Glutamatergic neuron (in vitro differentiated cells): ENCODE results near the gene TNFRSF12A. TPM values are rescaled to one million over a fixed set of nuclear protein-coding genes. Genes with fewer than 3 reads are reported as not detected.
A peak's percentile ranks its signal among the peaks of the same experiment; 100 is the strongest.

Source experiments
- DNase-seq: peaks from one replicate; pipeline ENCODE4 v3.0.0; 2022
- H3K27ac Mint-ChIP-seq: one replicate; pipeline ENCODE4 v1.8.0; 2020; ENCODE audit warnings: mild to moderate bottlenecking, mixed read lengths, inconsistent platforms; ENCODE audit not compliant: unreplicated experiment
- H3K27me3 Mint-ChIP-seq: one replicate; pipeline ENCODE4 v1.8.0; 2020; ENCODE audit warnings: mild to moderate bottlenecking, moderate library complexity, mixed read lengths, inconsistent platforms; ENCODE audit not compliant: unreplicated experiment
- H3K36me3 Mint-ChIP-seq: one replicate; pipeline ENCODE4 v1.8.0; 2020; ENCODE audit warnings: mild to moderate bottlenecking, mixed read lengths, inconsistent platforms; ENCODE audit not compliant: unreplicated experiment
- H3K4me1 Mint-ChIP-seq: one replicate; pipeline ENCODE4 v1.8.0; 2020; ENCODE audit warnings: mild to moderate bottlenecking, low read depth, mixed read lengths, inconsistent platforms; ENCODE audit not compliant: unreplicated experiment
- H3K4me3 Mint-ChIP-seq: one replicate; pipeline ENCODE4 v1.8.0; 2020; ENCODE audit warnings: mild to moderate bottlenecking, mixed read lengths, inconsistent platforms; ENCODE audit not compliant: unreplicated experiment
- H3K9me3 Mint-ChIP-seq: one replicate; pipeline ENCODE4 v1.8.0; 2020; ENCODE audit warnings: mild to moderate bottlenecking, moderate library complexity, mixed read lengths, inconsistent platforms; ENCODE audit not compliant: unreplicated experiment
- CTCF ChIP-seq: fragments of 200-600 bp; sonication (generic); IDR thresholded peaks from one replicate; pipeline ENCODE4 v1.5.0; 2021; ENCODE audit not compliant: partially characterized antibody, unreplicated experiment
- long read RNA-seq: library from polyadenylated mRNA; unstranded; transcript quantifications from one replicate; pipeline ENCODE4 v2.0.0, GENCODE V29; 2020; ENCODE audit not compliant: unreplicated experiment
- total RNA-seq: library from RNA; stranded (reverse); fragmentation: NEBNext Ultra II Directional; extraction: Animal tissue kit (Norgen Biotek cat#: 25700); gene quantifications from one replicate; pipeline ENCODE4 v1.2.1, GENCODE V29; 2021; ENCODE audit not compliant: unreplicated experiment

The TNFRSF12A gene, protein sequence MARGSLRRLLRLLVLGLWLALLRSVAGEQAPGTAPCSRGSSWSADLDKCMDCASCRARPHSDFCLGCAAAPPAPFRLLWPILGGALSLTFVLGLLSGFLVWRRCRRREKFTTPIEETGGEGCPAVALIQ
- total RNA-seq, result 4.2 TPM
- long read RNA-seq, partial matches to known transcripts, result 1 of 5 reads
- long read RNA-seq, other reads (novel, unspliced or antisense), result 0 of 5 reads

DNA sequence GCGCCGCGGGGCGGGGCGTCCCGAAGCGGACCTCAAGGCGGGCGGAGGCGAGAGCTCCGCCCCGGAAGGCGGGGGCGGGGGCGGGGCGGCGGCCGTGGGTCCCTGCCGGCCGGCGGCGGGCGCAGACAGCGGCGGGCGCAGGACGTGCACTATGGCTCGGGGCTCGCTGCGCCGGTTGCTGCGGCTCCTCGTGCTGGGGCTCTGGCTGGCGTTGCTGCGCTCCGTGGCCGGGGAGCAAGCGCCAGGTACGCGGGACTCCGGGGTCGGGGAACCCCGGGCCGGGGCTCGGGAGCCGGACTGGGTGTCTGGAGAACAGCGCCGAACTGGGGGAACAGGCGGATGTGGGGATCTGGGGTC, at the start of gene TNFRSF12A:
Gene TNFRSF12A, plus strand, starts transcription at position 122 of the 357 bp plus-strand sequence. Its CDS starts 30 bp downstream, at position 152.
- peak within 1 kb of the TSS; percentile 87 for H3K4me3 Mint-ChIP-seq
- peaks cover 14% of the 10 kb centered on the region for H3K4me1 Mint-ChIP-seq
- H3K27me3 Mint-ChIP-seq, result peaks cover 14% of the 10 kb centered on the region
- H3K36me3 Mint-ChIP-seq, result no peaks in the 10 kb centered on the region
- peak; percentile 84 for DNase-seq
- H3K9me3 Mint-ChIP-seq, result peaks cover 2% of the 10 kb centered on the region
- peak within 1 kb of the TSS; percentile 75 for H3K27ac Mint-ChIP-seq
- no peak for TF ChIP-seq CTCF

- Mint-ChIP-seq H3K27me3 (peaks cover 8% of the 10 kb centered on the region), H3K36me3 (no peaks in the 10 kb centered on the region), H3K4me3 (peak overlapping the region; percentile 78), H3K9me3 (peaks cover 4% of the 10 kb centered on the region), H3K4me1 (peaks cover 11% of the 10 kb centered on the region), H3K27ac (no peak overlapping the region)
- no peak for TF ChIP-seq CTCF
- no peak for DNase-seq
Measured at GRCh38 chr16:2970563-2970962, 49.6 kb upstream of the TNFRSF12A start.

DNA sequence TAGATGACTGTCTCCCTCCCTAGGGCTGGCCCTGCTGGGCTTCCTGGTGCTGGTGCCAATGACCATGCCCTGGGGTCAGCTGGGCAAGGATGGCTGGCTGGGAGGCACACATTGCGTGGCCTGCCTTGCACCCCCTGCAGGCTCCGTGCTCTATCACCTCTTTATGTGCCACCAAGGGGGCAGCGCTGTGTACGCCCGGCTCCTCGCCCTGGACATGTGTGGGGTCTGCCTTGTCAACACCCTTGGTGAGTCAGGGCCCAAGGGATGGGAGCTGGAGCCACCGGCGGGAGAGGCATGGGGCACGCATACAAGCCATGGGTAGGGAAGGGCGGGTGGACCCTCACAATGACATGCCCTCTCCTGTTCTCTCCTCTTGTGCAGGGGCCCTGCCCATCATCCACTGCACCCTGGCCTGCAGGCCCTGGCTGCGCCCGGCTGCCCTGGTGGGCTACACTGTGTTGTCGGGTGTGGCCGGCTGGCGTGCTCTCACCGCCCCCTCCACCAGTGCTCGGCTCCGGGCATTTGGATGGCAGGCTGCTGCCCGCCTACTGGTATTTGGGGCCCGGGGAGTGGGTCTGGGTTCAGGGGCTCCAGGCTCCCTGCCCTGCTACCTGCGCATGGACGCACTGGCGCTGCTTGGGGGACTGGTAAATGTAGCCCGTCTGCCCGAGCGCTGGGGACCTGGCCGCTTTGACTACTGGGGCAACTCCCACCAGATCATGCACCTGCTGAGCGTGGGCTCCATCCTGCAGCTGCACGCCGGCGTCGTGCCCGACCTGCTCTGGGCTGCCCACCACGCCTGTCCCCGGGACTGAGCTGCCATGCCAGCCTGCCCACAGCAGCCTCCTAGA, 48.8 kb upstream of the TNFRSF12A start:
- Mint-ChIP-seq H3K4me3 (peak overlapping the region; percentile 78), H3K4me1 (peaks cover 11% of the 10 kb centered on the region), H3K27ac (no peak overlapping the region), H3K27me3 (peaks cover 8% of the 10 kb centered on the region), H3K9me3 (peaks cover 4% of the 10 kb centered on the region), H3K36me3 (no peaks in the 10 kb centered on the region)
- no peak for DNase-seq
- no peak for TF ChIP-seq CTCF

- no peak for DNase-seq
- H3K4me1 Mint-ChIP-seq, result peaks cover 11% of the 10 kb centered on the region
Measured at GRCh38 chr16:2971985-2972784, 48.0 kb upstream of the TNFRSF12A start.

More at GRCh38 chr16:2971985-2972784, 48.0 kb upstream of the TNFRSF12A start:
- Mint-ChIP-seq H3K9me3 (peaks cover 4% of the 10 kb centered on the region), H3K36me3 (no peaks in the 10 kb centered on the region), H3K27me3 (peaks cover 8% of the 10 kb centered on the region), H3K4me3 (peak overlapping the region; percentile 20), H3K27ac (no peak overlapping the region)
- TF ChIP-seq CTCF, result no peak
